ENCODE measurements around the gene TNFRSF19.

- no peak for TF ChIP-seq EHMT2 (IDR thresholded peaks at IDR 0.05; ENCODE audit: borderline replicate concordance, low read depth, low read length)
- no peak for TF ChIP-seq CTCF (CRISPR knock-in tag; IDR thresholded peaks at IDR 0.05)
- TF ChIP-seq HDAC1 (CRISPR knock-in tag; IDR thresholded peaks at IDR 0.05): peak; percentile 80
- no peak for TF ChIP-seq STAT6 (CRISPR knock-in tag; IDR thresholded peaks at IDR 0.05; ENCODE audit: borderline replicate concordance)
- no peak for TF ChIP-seq CHD2 (IDR thresholded peaks at IDR 0.05; ENCODE audit: low read depth, low read length)
- no peak for TF ChIP-seq RNF2 (conservative IDR thresholded peaks at IDR 0.05; ENCODE audit: low read depth)
- TF ChIP-seq, protein P1, sequence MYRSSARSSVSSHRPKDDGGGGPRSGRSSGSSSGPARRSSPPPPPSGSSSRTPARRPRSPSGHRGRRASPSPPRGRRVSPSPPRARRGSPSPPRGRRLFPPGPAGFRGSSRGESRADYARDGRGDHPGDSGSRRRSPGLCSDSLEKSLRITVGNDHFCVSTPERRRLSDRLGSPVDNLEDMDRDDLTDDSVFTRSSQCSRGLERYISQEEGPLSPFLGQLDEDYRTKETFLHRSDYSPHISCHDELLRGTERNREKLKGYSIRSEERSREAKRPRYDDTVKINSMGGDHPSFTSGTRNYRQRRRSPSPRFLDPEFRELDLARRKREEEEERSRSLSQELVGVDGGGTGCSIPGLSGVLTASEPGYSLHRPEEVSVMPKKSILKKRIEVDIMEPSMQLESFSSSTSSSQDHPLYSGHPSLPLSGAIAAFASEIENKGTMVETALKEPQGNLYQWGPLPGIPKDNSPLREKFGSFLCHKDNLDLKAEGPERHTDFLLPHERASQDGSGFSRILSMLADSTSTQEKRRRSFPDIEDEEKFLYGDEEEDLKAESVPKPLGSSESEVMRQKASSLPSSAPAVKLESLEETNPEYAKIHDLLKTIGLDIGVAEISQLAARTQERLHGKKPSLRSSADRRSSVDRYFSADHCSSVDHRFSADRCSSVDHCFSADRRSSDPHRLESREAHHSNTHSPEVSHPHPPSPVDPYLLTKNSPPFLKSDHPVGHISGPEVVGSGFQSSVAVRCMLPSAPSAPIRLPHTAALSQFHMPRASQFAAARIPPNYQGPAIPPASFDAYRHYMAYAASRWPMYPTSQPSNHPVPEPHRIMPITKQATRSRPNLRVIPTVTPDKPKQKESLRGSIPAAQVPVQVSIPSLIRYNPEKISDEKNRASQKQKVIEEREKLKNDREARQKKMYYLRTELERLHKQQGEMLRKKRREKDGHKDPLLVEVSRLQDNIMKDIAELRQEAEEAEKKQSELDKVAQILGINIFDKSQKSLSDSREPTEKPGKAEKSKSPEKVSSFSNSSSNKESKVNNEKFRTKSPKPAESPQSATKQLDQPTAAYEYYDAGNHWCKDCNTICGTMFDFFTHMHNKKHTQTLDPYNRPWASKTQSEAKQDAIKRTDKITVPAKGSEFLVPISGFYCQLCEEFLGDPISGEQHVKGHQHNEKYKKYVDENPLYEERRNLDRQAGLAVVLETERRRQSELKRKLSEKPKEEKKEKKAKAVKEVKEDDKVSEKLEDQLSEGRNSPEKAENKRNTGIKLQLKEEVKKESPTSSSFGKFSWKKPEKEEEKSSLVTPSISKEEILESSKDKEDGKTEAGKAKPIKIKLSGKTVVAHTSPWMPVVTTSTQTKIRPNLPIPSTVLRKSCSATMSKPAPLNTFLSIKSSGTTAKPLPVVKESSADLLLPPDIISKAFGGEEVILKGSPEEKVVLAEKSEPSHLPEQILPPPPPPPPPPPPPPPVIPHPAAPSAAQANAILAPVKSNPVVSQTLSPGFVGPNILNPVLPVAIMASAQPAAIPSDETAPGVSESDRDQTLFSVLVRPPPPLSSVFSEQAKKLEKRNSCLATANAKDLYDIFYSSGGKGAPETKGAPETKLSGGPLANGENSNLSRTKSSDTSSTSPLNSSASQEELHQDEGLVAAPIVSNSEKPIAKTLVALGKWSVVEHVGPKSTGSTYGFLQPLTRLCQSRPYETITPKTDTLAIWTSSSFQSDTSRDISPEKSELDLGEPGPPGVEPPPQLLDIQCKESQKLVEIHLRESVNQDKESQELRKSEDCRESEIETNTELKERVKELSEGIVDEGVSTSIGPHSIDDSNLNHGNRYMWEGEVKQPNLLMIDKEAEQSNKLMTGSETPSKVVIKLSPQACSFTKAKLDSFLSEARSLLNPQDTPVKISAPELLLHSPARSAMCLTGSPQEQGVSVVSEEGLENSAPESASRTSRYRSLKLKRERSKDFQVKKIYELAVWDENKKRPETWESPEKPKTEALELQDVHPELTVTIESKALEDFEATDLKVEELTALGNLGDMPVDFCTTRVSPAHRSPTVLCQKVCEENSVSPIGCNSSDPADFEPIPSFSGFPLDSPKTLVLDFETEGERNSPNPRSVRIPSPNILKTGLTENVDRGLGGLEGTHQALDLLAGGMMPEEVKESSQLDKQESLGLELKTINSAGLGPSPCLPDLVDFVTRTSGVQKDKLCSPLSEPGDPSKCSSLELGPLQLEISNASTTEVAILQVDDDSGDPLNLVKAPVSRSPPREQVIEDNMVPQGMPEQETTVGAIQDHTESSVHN (CRISPR knock-in tag; IDR thresholded peaks at IDR 0.05): 0 out of 2 replicates have a peak, but pooled peaks have one; percentile 6
- TF ChIP-seq HCFC1 (IDR thresholded peaks at IDR 0.05; ENCODE audit: low read depth, low read length): no peak
- TF ChIP-seq FOXO4 (CRISPR knock-in tag; conservative IDR thresholded peaks at IDR 0.05): no peak
- TF ChIP-seq NCOR1 (IDR thresholded peaks at IDR 0.05; ENCODE audit: borderline replicate concordance, low read length): peak; percentile 66; the same call in 1 of the 2 replicates
- TF ChIP-seq MXD4 (CRISPR knock-in tag; IDR thresholded peaks at IDR 0.05): no peak
- no peak for TF ChIP-seq SP1 (IDR thresholded peaks at IDR 0.05)
- TF ChIP-seq SP1 (CRISPR knock-in tag; IDR thresholded peaks at IDR 0.05): no peak; the same call in 1 of the 2 replicates
Observed at GRCh38 chr13:23629566-23630272, 59.5 kb downstream of the TNFRSF19 start.
